ENCODE results near the gene AKAP13. TPM values are rescaled to one million over a fixed set of nuclear protein-coding genes. Genes with fewer than 3 reads are reported as not detected.

The AKAP13 gene
- polyA plus RNA-seq, 1 of the 3 experiments (the other 2 are of a cell fraction), result 8.4 TPM

DNA sequence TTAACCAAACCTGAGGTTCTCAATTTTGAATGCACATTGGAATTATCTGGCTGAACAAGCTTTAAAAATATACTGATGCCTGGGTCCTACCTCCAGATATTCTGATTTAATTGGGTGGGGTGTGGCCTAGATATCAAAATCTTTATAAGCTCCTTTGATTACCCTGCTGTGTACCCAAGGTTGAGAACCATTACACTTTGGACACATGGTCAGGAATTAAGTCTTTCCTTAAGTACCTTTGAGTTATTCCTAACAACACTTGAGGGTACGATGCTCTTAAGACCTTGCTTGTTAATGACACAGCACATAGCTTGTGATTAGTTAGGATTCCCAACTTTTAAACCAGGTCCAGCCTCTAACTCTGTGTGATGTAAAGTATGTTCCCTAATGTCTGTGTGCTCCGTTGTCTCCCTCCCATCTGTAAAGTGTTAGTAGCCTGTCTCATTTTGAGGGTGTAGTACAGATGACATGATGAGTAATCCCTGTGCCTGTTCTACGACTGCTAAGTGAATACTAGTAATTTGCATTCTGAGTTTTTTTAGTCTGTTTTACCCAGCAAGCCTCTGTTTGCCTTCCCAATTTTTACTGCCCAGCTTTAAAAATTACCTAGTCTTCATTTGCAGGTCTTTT lies 259.5 kb downstream of the AKAP13 start:
- no peak for DNase-seq
- Histone ChIP-seq H3F3A (replicated peaks; ENCODE audit: insufficient read depth) (peaks cover 5% of the 10 kb centered on the region), H3K4me2 (peak overlapping the region; percentile 1; the same call in 1 of the 2 replicates), H3K9me2 (no peaks in the 10 kb centered on the region), H3K27me3 (ENCODE audit: insufficient read depth) (no peaks in the 10 kb centered on the region), H3K4me3 (ENCODE audit: low read depth in 2 of 2, low read length in 1 of 2) (no peak overlapping the region), H2AFZ (ENCODE audit: low read depth) (no peak overlapping the region), H3K9ac (no peak overlapping the region), H3K79me2 (ENCODE audit: insufficient read depth) (peaks cover 30% of the 10 kb centered on the region), H3K36me3 (replicated peaks in 1 of 2; ENCODE audit: control insufficient read depth in 1 of 2, insufficient read depth in 2 of 2, low read length in 1 of 2) (peaks cover 0 to 28% of the 10 kb centered on the region in 2 experiments), H3K27ac (ENCODE audit: low read depth in 2 of 2, low read length in 1 of 2) (peak overlapping the region in 1 of 2 experiments; percentile 67), H3K4me1 (ENCODE audit: control insufficient read depth in 1 of 2, insufficient read depth in 2 of 2, low read depth in 1 of 2, low read length in 1 of 2) (peaks cover 8% of the 10 kb centered on the region in 2 experiments; a peak in 2 of 4 replicates), H3K9me3 (peaks cover 6% of the 10 kb centered on the region; the same call in 1 of the 2 replicates), H4K20me1 (ENCODE audit: insufficient read depth) (no peaks in the 10 kb centered on the region)
- TF ChIP-seq, protein P1, sequence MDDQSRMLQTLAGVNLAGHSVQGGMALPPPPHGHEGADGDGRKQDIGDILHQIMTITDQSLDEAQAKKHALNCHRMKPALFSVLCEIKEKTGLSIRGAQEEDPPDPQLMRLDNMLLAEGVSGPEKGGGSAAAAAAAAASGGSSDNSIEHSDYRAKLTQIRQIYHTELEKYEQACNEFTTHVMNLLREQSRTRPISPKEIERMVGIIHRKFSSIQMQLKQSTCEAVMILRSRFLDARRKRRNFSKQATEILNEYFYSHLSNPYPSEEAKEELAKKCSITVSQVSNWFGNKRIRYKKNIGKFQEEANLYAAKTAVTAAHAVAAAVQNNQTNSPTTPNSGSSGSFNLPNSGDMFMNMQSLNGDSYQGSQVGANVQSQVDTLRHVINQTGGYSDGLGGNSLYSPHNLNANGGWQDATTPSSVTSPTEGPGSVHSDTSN (IDR thresholded peaks at IDR 0.05), result peak; percentile 76
- TF ChIP-seq TAF1 (IDR thresholded peaks at IDR 0.05; ENCODE audit: borderline replicate concordance, low read depth, low read length) (no peak), RAD21 (IDR thresholded peaks at IDR 0.05; ENCODE audit: low read length) (no peak), TCF12 (IDR thresholded peaks at IDR 0.05) (peak; percentile 83), IRF3 (IDR thresholded peaks at IDR 0.05; ENCODE audit: low read depth, low read length) (no peak), EP300 (IDR thresholded peaks at IDR 0.05; ENCODE audit: borderline replicate concordance in 1 of 2, low read depth in 1 of 2, low read length in 1 of 2) (no peak; a peak in 1 of 4 replicates), MXI1 (IDR thresholded peaks at IDR 0.05; ENCODE audit: low read depth, low read length) (no peak), NFIC (IDR thresholded peaks at IDR 0.05; ENCODE audit: borderline replicate concordance) (no peak), JUND (IDR thresholded peaks at IDR 0.05) (peak; percentile 44), RXRA (IDR thresholded peaks at IDR 0.05; ENCODE audit: borderline replicate concordance, low read depth) (no peak), FOSL2 (IDR thresholded peaks at IDR 0.05; ENCODE audit: borderline replicate concordance, low read depth) (peak; percentile 59; the same call in 1 of the 2 replicates)
- TF ChIP-seq, protein P2, sequence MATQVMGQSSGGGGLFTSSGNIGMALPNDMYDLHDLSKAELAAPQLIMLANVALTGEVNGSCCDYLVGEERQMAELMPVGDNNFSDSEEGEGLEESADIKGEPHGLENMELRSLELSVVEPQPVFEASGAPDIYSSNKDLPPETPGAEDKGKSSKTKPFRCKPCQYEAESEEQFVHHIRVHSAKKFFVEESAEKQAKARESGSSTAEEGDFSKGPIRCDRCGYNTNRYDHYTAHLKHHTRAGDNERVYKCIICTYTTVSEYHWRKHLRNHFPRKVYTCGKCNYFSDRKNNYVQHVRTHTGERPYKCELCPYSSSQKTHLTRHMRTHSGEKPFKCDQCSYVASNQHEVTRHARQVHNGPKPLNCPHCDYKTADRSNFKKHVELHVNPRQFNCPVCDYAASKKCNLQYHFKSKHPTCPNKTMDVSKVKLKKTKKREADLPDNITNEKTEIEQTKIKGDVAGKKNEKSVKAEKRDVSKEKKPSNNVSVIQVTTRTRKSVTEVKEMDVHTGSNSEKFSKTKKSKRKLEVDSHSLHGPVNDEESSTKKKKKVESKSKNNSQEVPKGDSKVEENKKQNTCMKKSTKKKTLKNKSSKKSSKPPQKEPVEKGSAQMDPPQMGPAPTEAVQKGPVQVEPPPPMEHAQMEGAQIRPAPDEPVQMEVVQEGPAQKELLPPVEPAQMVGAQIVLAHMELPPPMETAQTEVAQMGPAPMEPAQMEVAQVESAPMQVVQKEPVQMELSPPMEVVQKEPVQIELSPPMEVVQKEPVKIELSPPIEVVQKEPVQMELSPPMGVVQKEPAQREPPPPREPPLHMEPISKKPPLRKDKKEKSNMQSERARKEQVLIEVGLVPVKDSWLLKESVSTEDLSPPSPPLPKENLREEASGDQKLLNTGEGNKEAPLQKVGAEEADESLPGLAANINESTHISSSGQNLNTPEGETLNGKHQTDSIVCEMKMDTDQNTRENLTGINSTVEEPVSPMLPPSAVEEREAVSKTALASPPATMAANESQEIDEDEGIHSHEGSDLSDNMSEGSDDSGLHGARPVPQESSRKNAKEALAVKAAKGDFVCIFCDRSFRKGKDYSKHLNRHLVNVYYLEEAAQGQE (IDR thresholded peaks at IDR 0.05; ENCODE audit: low read depth, low read length), result no peak
- 40% methylated on average over 3 of the region's 3 CpGs for WGBS (ENCODE audit: low lambda C conversion rate)
- POLR2A ChIA-PET, result no interaction called here
- CTCF ChIA-PET, result no interaction called here

All from SK-N-SH (cell line).